GM19455 (cell line): ENCODE data around the gene CIITA.
"Not testable (repeated sequence)": the region's sequence is repeated elsewhere in the genome, so short reads cannot be mapped to it uniquely, and the experiment has no call there.

Experiments used
- ATAC-seq: cut with Tn5 transposase; IDR thresholded peaks from one replicate; pipeline ENCODE4 v1.9.1; 2021; ENCODE audit not compliant: unreplicated experiment

The CIITA gene

GRCh38 chr16:10916534-10916933 is 39.5 kb downstream of the CIITA start:
- no peak for ATAC-seq

- ATAC-seq, result no peak
These were observed 41.4 kb downstream of the CIITA start for GRCh38 chr16:10918294-10919002.

DNA sequence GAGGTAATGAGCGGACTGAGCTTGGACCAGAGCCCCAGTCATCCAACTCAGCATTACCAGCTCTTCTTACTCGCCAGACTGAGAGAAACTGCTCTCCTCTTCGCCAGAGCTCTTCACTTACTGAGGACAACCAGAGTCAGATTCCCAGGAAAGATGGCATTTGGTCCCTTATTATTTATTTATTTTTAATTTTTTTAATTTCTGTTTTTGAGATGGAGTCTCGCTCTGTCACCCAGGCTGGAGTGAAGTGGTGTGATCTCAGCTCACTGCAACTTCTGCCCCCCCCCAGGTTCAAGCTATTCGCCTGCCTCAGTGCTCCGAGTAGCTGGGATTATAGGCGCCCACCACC is 42.0 kb downstream of the CIITA start:
- no peak for ATAC-seq

DNA sequence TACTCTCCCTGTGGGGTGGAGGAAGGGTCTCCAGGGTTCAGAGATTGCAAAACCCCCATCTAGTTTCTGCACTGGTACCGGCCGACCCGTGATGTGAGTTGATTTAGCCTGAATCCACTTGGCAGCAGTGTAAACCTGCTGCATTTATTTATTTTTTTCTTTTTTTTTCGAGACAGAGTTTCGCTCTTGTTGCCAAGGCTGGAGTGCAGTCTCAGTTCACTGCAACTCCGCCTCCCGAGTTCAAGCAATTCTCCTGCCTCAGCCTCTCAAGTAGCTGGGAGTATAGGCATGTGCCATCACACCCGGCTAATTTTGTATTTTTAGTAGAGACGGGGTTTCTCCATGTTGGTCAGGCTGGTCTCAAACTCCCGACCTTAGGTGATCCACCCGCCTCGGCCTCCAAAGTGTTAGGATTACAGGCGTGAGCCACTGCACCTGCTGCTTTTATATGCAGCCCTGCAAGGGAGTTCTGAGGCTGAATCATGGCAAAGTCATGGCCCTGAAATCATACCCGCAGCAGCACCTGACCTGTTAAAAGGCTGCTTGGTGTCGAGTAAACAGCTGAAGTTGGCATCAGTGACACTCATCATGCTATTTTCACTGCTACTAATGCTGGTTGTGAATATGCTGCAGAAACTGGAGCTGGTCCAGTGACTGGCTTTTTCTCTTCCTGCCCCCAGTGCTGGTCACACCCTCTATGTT is 43.9 kb downstream of the CIITA start:
- ATAC-seq, result no peak

DNA sequence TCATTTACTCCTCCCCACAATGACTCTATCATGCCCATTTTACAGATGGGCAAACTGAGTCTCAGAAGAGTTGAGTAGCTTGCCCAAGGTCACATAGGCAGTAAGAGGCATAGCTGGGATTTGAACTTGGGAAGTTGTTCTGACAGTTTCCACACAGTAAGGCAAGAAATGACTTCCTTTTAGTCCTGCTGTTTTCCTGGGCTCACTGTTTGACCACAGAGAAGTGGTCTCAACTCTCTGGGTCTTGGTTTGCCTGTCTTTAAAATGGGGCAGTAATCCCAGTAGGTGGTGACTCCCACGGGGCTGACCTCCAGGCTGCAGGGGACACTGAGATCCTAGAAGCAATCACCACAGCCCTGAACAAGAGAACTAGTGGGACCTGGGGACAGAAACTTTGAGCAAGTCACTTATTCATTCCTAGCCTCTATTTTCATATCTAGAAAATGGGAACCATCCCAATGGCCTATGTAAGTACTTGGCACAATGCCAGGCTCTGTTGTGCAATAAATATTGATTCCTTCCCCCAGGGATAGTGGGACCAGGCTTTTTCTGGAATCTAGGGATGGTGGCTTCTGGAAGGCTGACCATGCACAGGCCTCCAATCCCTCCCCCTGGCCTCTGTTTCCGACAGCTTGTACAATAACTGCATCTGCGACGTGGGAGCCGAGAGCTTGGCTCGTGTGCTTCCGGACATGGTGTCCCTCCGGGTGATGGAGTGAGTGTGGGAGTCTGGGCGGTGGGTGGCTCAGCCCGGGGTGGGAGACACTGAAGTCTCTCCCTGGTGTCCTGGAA is 44.7 kb downstream of the CIITA start:
- no peak for ATAC-seq

DNA sequence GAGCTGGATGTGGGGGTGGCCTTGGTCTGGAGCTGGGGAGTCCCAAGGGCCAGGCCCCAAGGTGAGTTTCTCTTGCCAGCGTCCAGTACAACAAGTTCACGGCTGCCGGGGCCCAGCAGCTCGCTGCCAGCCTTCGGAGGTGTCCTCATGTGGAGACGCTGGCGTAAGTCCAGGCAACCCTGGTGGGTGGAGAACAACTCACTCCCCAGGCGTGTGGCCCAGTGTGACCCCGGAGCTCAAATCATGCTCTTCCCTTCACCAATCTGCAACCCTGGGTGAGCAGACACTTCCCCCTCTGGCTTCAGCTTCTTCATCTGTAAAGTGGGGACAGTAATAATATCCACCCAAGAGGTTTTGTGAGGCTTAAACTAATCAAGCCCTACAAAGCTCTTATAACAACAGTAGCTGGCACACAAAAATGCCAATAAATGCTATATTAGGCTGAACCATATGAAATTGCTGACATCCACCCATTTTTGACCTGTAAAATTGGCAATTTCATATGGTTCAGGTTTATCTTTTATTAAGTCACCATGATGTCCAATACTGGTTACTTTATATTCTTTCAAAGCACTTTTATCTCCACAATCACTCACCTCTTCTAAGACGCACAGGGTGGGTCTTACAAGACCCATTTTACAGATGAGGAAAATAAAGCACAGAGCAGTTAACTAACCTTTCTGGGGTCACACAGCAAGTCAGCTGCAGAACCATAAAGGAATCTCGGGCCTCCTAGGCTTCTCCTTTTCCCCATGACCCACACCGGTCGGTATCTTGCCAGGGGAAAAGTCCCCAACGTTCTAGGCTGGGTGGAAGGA is 45.5 kb downstream of the CIITA start:
- ATAC-seq, result no peak

GRCh38 chr16:10923146-10923649 is 46.2 kb downstream of the CIITA start:
- ATAC-seq, result no peak

DNA sequence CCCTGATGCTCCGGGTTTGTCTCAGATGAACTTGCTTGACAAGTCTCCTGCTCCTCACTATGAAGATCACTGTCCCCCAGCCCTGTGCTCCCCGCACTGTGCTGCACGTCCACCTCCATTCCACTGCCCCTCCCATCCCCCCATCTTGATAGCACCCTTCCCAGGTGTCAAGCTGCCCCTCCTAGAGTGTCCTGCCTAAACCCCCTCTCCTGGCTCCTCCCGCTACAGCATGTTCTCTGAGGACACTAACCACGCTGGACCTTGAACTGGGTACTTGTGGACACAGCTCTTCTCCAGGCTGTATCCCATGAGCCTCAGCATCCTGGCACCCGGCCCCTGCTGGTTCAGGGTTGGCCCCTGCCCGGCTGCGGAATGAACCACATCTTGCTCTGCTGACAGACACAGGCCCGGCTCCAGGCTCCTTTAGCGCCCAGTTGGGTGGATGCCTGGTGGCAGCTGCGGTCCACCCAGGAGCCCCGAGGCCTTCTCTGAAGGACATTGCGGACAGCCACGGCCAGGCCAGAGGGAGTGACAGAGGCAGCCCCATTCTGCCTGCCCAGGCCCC is 46.7 kb downstream of the CIITA start:
- ATAC-seq, result no peak

- ATAC-seq, result not testable (repeated sequence)
These were observed 48.3 kb downstream of the CIITA start for GRCh38 chr16:10925285-10925684.

DNA sequence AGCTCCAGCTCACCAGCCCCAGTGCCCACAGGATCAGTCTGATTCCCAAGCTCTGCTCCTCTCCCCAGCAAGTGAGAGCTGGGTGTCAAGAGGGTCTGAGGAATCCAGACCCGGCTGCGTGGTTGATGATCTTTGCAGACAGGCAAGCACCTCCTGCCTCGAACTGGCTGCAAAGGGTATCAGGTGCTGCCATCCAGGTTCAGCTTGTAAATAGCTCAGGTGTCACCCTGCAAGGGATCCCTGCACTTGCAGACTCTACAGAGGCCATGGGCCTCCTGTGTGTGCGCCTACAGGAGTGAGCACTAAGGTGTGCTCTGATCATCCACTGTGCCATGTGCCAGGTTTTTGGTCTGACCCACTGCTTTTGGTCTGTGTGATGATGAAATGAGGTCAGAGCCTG is 49.1 kb downstream of the CIITA start:
- no peak for ATAC-seq

DNA sequence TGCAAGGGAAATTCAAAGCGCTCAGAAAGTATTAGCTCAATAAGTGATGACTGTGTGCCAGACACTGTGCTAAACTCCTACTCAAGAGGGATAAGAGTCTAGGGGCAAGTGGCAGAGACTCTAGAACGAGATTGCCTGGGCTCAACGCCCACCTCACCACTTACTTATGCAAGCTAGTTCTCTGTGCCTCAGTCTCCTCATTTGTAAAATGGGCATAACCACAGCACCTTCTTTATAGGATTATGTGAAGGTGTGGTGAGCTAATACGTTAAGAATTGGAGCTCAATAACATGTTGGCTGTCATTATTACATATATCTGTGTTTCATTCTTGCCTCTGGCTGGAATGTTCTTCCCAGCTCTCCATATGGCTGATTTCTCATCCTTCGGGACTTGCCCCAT is 49.9 kb downstream of the CIITA start:
- ATAC-seq, result no peak

- no peak for ATAC-seq
These were observed 50.6 kb downstream of the CIITA start for GRCh38 chr16:10927497-10928112.

DNA sequence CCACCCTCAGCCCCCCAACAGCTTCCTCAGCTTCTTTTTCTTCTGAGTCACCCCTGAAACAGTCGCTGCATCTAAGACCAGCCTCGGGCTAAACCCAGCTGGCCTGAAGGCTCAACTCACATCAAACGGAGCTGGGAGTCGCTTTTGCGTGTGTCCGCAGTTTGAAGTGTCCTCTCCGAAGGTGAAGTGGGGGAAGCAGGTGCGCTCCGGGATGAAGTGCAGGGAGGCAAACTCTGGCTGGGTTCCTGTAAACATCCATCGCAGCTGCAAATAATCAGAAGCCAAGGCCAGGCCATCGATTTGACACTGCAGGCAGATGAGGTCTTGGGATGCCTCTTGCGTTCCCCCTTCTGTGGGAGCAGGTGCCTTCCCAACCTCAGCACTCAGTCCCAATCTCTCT is 52.1 kb downstream of the CIITA start:
- not testable (repeated sequence) for ATAC-seq

GRCh38 chr16:10929853-10930754 is 53.1 kb downstream of the CIITA start:
- ATAC-seq, result no peak

- no peak for ATAC-seq
These were observed 53.7 kb downstream of the CIITA start for GRCh38 chr16:10930755-10931093.

DNA sequence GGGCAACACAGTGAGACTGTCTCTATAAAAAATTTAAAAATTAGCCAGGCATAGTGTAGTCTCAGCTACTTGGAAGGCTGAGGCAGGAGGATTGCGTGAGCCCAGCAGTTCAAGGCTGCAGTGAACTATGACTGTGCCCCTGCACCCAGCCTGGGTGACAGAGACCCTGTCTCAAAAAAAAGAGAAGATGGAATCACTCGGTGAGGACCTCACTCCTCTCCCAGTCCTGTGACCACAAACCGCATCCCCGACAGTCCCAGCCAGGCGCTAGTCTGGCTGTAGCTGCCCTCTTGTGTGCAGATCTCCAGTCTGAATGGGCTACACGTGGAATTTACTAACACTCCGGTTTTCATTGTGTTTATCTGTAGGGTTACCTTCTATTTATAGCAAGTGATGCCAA is 54.1 kb downstream of the CIITA start:
- ATAC-seq, result no peak

DNA sequence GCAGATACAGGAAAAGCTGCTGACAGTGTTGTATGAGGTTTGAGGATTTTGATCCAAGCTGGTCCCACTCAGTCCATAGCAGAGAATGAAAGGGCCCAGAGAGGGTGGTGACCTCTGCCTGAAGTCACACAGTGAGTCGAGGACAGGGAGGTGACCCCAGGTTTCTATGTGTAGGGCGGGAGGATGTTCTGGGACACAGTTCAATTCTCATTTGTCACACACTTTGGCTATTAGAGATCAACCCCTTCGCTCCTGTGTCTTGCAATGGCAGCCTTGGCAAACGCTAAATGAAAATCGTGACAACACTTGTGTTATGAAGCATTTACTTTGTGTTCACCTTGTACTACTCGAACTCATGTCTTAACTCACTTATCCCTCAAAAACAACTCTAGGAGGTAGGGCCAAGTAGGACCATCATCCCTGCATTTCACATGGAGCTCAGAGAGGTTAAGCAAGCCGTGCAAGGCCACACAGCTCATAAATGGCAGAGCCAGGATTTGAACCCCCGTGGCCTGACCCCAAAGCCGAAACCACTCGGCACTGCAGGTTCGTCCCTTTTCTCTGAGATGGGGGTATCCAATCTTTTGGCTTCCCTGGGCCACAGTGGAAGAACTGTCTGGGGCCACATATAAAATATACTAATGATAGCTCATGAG is 55.1 kb downstream of the CIITA start:
- no peak for ATAC-seq

- no peak for ATAC-seq
These were observed 56.1 kb downstream of the CIITA start for GRCh38 chr16:10932959-10933710.
